ENCODE measurements around the gene CXCL6.

Gene CXCL6

DNA sequence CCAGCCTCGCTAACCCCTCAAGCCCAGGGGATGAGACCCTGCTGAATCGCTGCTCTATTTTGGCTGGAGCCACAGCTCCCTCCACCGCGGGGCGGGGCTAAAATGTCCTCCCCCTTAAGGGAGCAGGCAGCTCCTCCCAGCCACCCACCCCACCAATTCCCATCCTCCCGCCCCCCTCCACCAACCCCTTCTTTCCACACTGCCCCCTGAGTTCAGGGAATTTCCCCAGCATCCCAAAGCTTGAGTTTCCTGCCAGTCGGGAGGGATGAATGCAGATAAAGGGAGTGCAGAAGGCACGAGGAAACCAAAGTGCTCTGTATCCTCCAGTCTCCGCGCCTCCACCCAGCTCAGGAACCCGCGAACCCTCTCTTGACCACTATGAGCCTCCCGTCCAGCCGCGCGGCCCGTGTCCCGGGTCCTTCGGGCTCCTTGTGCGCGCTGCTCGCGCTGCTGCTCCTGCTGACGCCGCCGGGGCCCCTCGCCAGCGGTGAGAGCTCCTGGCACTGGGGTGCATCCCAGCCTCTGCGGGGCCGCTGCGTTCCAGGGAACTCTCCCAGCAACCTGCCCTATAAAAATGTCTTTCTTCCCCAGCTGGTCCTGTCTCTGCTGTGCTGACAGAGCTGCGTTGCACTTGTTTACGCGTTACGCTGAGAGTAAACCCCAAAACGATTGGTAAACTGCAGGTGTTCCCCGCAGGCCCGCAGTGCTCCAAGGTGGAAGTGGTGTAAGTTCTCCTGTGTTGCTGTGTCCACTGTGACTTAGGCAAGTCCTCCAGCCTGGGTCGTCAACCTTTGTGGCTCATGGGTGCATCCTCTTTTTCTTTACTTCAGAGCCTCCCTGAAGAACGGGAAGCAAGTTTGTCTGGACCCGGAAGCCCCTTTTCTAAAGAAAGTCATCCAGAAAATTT, at the start of gene CXCL6:
Gene CXCL6, plus strand, starts transcription at position 306 of the 907 bp plus-strand sequence. Its CDS starts 73 bp downstream, at position 379.
- DNase-seq: no peak

DNA sequence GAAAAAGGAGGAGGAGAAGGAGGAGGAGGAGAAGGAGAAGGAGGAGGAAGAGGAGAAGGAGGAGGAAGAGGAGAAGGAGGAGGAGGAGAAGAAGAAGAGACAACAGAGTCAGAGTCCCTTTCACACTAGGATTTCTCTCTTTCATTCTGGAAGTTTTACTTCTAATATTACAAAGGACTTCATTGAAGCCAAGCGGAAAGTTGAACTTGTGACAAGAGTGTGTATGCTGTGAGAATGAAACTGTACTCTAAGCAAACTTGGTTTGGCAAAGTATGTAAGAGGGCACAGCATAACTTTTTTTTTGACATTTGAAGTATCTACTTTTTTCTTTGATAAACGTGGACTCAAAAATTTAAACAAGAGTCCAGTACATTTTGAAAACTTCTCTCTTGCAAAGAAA, 48.1 kb upstream of the CXCL6 start:
- no peak for DNase-seq

DNA sequence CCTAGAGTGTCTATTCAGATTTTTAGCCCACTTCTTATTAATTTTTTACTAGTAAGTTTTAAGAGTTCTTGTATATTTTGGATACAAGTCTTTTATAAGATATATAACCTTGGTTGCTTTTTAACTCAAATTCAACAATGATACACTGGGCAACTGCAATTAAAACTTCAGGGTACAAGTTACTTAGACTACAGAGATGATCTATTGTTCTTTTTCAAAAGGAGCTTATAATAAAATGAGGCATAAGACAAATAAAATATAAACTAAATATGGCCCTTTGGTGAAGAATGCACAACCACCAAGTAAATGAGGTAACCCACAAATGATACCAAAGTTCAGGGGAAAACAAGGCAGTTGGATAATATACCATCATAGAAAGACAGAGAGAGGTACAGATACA, 37.6 kb upstream of the CXCL6 start:
- no peak for DNase-seq

DNA sequence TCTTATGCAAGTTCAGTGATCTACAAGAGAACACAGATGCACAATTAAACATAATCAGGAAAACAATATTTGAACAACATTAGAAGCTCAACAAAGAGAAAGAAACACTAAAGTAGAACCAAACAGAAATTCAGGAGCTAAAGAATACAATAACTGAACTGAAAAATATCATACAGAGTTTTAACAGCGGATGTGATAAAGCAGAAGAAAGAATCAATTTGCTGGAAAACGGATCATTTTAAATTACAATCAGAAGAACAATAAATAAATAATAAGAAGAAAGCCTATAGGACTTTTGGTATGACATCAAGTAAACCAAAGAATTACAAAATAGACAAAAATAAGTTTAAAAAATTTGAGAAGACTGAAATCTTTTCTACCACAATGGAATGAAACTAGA, 36.3 kb upstream of the CXCL6 start:
- DNase-seq: no peak

DNA sequence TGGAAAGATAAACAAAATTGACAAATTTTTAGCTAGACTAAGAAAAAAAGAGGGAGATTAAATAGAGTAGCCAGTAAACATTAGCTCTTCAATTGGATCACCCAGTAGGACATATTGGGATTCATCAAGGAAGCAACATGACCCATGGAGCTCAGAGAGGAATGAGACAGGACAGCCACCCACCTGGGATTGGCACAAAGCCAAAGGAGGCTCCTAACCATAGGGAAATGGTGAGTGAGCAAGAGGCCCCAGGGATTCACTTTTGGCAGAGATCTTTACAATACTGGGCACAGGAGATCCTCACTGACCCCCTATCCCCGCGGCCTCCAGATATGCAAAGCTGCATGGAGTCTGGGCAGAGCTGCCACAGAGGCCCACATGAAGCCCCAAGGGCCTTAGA, 34.8 kb upstream of the CXCL6 start:
- no peak for DNase-seq

DNA sequence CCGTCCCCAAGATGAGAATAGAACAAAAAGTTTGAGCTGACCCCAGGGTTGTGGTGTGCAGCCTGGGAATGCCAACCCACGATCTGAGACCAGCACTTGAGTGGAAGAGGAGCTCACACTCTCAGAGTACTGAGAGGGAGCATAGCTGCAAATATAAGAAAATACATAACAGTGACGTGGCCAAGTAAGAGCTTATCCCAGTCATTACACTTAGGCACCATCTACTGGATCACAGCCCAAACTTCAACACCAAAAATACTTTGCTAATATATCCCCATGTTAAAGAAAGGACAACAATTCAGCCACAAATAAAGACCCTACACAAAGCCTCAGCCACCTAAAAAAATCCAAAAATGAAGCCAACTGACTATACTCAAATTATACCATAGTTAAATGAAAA, 33.3 kb upstream of the CXCL6 start:
- no peak for DNase-seq

DNA sequence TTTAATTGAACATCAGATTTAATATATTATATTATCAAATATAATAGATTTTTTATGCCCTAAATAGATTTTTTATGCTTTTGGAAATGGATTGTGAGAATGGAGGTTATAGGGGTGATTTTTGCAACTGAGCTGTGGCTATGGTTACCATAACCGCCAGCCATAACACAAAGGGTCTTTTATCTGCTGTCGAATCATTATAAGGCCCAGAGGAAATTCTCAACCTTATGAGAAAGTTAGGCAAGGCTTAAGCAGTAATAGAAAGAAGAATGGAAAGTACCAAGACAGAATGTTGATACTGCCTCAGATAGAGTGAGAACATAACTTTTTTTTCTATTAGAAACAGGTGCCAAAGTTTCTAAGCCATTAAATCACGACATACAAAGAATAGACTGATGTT, 26.3 kb upstream of the CXCL6 start:
- DNase-seq: no peak

DNA sequence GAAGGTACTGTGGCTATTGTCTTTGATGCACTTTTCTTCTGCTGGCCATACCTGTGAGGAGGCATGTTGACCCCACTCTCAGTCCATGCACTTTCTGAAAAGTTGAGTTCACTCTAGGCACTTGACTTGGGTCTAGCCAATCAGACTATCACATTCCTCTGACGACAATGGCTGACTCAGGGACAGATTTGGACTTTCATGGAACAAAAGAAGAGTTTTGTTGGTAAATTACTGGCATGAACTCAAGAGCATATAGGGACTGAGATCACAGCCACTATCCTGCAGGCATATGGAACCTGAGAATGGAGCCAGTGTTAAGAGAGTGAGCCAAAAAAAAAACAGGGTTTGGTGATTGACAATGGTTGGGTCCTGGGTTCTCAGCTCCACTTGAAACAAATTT, 24.6 kb upstream of the CXCL6 start:
- DNase-seq: no peak

DNA sequence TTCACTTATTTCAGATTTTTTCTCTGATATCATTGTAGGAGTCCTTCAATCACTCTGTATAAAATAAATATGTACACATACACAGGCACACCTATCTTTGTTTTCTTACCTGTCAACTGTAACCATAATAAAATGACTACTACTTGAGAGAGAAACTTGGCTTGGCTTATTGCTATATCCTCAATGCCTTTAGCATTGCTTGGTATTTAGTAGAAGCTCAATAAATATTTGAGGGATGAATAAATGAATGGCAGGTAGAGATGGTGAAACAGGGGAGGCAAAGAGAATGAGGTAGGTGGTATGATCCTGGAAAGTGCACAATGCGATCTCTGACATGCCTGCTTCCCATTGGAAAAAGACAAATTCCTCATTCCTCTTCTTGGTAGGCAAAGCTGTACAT, 21.8 kb upstream of the CXCL6 start:
- DNase-seq: no peak

DNA sequence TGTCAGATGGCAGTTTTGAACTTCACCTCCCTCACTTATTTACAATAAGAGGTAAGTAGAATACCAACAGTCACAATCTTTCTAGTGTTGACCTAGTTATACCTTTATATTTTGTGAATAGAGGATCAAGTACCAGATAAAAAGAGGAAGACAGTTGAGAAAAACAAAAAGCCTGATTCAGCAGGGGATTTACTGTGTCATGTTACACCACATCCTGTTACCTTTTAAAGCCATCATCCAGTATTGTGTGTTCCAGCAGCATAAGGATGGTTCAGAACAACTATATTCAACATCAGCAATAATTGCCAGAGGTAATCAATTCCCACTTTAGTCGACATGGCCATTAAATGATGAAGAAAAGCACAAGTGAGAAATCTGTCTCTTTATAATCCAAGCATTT, 21.3 kb upstream of the CXCL6 start:
- no peak for DNase-seq

DNA sequence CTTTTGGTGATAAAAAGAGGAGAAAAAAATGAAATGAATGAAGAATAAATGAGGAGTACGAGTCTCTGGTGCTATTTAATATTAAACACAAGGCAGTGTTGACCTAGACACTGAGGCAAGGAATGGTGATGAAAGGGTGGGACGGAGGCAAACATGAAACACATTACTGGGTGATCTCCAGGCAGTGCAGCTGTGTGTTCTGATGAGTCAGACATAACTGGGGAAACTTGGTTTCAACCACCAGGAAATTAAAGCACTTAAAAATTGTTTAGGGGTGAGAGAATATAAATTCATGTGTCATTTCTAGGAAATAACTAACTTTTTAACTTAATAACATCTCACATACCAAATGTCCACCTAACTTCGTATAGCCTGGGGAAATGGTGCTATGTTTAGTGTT, 19.7 kb upstream of the CXCL6 start:
- DNase-seq: no peak

DNA sequence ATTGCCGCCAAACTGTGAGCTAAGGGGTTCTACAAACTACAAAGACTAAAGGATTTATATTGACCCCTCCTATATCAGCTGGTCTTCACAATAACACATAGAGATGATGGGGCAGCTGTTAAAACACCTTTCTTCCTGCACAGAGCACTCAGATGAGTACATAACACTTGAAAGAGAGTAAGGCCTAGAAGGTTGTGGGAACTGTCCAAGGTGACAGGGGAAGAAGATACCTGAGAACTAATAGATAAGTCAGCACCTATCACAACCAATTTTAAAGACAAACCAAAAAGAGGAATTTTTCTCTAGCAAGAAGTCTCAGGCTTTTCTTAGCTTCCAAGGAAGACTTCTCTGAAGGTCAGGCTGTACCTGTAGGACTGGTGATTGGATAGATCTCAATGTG, 19.1 kb upstream of the CXCL6 start:
- no peak for DNase-seq

DNA sequence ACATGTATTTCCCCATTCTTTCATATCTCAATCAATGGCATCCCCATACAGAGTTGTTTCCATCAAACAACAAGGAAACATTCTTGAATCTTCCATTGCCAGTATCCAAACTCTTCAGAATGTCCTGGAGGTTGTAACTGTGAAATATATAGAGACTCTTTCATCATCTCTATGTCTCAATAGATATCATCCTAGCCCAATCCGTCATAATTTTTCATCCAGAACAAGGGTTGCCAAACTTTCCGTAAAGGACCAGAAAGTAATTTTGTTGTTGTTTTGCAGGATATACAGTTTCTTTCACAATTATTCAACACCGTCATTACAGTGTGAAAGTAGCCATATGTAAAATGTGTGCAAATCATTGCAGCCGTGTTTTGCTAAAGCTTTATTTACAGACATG, 15.2 kb upstream of the CXCL6 start:
- no peak for DNase-seq

DNA sequence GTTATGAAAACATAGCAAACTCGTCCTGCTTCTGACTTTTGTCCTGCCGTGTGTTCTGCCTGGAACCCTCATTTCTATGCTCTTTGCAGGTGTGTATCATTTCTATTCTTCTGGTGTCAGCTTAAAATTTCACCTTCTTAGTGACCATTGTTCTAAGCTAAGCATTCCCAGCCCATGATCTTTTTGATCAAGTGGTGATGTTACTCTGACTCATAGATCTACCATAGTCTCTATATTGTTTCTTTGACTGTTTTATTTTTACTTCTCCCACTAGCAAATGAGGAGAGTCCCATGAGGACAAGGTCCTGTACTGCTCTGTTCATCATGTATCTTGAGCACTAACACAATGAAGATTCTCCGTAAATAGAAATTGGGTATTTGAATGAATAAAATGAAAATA, 14.1 kb upstream of the CXCL6 start:
- DNase-seq: no peak

DNA sequence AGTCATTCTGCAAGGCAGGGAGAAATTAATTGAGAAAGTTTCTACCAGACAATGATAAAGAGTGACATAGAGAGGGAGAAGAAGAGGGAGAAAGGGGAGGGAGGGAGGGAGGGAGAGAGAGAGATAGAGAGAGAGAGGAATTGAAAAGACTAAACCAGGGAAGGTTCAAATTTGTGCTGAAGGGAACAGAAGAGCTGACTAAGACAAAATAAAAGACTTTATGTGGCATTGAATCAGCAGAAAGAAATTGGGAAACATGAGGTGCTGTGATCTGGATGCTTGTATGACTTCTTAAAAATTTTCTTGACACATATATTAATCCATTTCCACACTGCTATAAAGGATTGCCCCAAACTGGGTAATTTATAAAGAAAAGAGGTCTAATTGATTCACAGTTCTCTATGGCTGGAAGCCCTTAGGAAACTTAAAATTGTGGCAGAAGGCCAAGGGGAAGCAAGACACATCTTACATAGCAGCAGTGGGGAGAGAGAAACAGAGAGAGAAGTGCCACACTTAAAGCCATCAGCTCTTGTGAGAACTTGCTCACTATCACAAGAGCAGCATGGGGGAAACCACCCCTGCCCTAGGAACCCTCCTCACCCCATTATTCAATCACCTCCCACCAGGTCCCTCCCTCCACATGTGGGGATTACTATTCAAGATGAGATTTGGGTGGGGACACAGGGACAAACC, 13.5 kb upstream of the CXCL6 start:
- DNase-seq: no peak

DNA sequence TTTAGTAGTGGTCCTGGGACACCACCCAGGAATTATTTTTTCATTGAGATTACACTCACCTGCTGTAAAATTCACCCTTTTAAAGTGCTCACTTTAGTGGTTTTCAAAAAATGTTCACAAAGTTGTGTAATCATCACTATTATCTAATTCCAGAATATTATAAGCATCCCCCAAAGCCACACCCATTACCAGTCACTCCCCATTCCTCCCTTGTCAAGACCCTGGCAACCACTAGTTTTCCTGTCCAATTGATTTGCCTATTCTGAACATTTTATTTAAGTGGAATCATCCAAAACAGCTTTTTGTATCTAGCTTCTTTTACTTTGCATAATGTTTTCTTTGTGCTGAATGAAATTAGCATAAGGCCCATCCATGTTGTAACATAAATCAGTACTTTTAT, 12.7 kb upstream of the CXCL6 start:
- DNase-seq: no peak

DNA sequence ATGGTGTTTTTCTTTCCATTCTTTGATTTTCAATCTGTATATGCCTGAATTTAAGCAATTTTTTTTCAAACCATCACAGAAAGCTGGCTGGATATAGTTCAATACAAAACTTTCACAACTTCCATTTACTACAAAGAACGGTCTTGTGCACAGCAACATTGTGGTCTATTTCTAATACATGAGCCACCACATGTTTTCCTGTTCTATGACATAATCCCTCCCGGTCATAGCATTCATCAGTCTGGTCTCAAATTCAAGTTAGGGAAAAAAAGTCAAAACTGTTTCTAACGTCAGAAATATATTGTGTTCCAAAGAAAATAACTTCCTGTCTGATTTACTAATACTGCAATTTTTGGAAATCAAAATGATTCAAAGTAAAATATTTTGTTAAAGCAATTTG, 7.5 kb upstream of the CXCL6 start:
- no peak for DNase-seq

DNA sequence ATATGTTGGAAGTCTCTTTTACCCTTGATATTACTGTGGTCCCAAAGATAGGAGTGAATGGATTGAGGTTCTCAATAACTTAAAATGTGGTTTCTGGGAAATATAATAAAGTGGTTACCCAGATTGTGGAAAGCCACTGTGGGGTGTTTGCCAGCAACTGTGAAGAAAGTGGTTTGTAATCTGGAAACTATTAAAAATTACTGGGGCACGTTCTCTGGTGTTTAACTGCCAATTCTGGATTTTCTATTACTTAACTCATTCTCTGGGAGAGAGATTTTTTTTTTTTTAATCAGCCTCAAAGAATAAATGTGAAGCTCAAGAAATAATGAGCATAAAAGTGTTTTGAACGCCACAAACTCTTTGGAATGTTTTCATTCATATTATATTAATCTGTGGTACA, 4.9 kb upstream of the CXCL6 start:
- no peak for DNase-seq

DNA sequence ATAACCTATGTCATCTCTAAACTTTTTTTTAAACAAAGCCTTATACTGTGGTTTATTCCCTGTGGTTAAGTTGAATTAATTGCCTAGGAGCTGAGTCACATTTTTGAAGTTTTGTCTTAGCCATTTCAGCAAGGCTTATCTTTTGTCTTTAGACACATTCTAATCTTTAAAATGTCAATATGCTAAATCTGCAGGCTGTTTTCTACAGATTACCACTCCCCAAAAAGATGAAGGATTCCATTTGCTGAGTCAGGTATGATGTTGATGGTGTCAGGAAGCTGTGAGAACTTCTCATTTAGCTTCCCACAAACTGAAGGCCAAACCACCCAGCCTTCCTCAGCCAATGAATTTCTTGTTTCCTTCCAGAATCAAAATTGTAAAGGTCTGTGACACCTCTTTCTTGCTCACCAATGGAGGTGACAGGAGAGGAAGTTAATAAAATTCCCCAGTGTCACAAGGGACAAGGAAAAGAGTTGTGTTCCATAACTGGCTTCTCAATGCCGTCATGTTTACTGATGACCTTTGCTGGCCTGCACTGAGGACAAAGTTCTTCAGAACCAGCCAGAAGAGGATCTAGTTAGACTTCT, 3.7 kb upstream of the CXCL6 start:
- no peak for DNase-seq

DNA sequence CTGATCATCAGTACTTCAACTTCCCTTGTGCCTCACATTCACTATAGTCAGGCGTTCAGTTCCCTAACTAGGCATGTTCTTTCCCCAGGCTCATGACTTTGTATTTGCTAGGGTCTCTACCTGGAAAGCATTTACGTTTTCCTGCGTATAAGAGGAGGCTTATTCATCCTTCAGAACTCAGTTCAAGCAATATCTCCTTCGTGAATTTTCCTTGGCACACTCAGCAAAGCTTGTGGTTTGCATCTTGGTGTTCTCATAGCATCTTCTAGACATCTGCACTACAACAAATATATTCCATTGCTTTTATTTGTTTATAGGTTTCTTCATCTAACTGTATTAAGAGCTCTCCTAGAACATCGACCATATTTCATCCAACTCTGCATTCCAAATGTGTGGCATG, 2.6 kb downstream of the CXCL6 start:
- no peak for DNase-seq

DNA sequence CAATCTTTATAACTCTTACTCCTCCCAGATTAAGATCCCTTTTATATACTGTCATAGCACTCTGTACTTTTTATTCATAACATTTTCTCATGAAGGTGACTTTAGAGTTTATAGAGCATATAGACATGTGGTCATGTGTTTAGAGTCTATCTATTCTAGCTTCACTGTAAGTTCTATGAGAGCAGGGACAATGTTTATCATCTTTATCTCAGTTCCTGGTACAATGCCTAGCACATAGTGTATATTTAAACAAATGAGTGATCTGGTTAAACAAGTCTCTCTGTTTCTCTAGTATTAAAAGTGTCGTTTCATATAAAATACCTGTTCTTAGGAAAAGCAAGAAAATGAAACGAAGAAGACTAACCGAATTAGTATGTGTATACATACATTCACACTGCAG, 3.2 kb downstream of the CXCL6 start:
- no peak for DNase-seq

DNA sequence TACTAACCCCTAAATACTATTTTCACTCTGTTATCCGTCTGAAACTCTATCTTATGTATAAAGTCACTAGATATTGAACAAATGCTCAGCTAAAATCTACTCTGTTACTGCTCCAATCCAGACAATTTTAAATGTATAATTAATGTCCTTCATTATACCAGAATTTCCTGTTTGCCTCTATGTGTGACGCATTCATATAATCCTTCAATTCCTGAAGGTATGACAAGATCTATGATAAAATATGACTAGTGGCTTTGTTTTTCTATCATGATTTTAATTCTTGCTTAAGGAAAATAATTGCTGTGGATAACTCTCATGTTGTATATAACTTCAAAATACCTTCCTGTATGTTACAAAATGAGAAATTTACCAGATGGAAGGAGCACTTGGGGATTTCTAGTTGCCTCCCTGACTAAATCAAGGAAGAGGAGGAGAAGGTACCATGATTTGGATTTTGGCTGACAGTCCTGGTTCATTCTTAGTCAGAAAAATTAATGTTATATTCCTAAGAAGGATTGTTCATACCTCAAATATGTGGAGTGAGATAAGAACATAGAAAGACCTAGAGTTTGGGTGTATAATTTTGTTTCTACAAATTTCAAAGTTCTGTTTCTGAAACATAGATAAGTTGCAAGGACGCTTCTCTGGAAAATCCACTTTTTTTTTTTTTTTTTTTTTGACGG, 4.9 kb downstream of the CXCL6 start:
- no peak for DNase-seq

DNA sequence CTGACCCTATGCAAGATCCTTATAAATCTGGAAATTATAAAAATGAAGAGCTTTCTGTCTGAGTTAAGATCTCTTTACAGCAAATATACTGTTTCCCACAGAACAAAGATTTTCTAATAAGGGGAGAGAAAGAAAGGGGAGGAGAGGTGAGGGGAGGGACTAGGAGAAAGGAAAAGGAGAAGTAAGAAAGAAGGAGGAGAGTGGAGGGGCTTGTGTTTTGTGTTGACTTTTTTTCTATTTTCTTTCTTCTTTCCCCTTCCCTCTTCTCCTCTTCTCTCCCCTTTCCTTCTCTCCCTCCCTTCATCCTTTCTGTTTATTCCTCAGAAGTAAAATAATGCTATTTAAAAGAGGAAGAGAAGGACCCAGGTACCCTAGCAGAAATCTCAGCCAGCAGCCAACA, 6.2 kb downstream of the CXCL6 start:
- no peak for DNase-seq

Data from C1 segment of cervical spinal cord (tissue), 14 donors.